ENCODE results near the gene DOCK3.
A peak's percentile ranks its signal among the peaks of the same experiment; 100 is the strongest.
"Not testable (repeated sequence)": the region's sequence is repeated elsewhere in the genome, so short reads cannot be mapped to it uniquely, and the experiment has no call there.

The DOCK3 gene

GRCh38 chr3:50994537-50994936, 319.8 kb downstream of the DOCK3 start:
- DNase-seq: no peak

- DNase-seq: no peak
These were observed 320.5 kb downstream of the DOCK3 start for GRCh38 chr3:50995085-50995824.

- DNase-seq: no peak
These were observed 327.8 kb downstream of the DOCK3 start for GRCh38 chr3:51002495-51002894.

GRCh38 chr3:51004235-51004634, 329.5 kb downstream of the DOCK3 start:
- no peak for DNase-seq

GRCh38 chr3:51024121-51024520, 349.4 kb downstream of the DOCK3 start:
- no peak for DNase-seq

- DNase-seq: no peak
These were observed 350.3 kb downstream of the DOCK3 start for GRCh38 chr3:51024765-51025632.

GRCh38 chr3:51031666-51032065, 356.9 kb downstream of the DOCK3 start:
- no peak for DNase-seq

GRCh38 chr3:51035630-51036029, 360.9 kb downstream of the DOCK3 start:
- no peak for DNase-seq

GRCh38 chr3:51044982-51045381, 370.3 kb downstream of the DOCK3 start:
- DNase-seq: peak; percentile 33

GRCh38 chr3:51052562-51052961, 377.8 kb downstream of the DOCK3 start:
- DNase-seq: no peak

GRCh38 chr3:51057121-51057520, 382.4 kb downstream of the DOCK3 start:
- DNase-seq: no peak

GRCh38 chr3:51063053-51063452, 388.3 kb downstream of the DOCK3 start:
- DNase-seq: no peak

GRCh38 chr3:51075221-51075775, 400.6 kb downstream of the DOCK3 start:
- no peak for DNase-seq

- DNase-seq: no peak
These were observed 407.6 kb downstream of the DOCK3 start for GRCh38 chr3:51082363-51082762.

- no peak for DNase-seq
These were observed 408.8 kb downstream of the DOCK3 start for GRCh38 chr3:51083490-51083889.

GRCh38 chr3:51092141-51092540, 417.4 kb downstream of the DOCK3 start:
- not testable (repeated sequence) for DNase-seq

- not testable (repeated sequence) for DNase-seq
These were observed 420.1 kb downstream of the DOCK3 start for GRCh38 chr3:51094838-51095237.

GRCh38 chr3:51099794-51100535, 425.2 kb downstream of the DOCK3 start:
- peak; percentile 56 for DNase-seq

GRCh38 chr3:51100536-51100851, 425.8 kb downstream of the DOCK3 start:
- DNase-seq: no peak

GRCh38 chr3:51102396-51102795, 427.7 kb downstream of the DOCK3 start:
- no peak for DNase-seq

GRCh38 chr3:51106242-51106876, 431.6 kb downstream of the DOCK3 start:
- DNase-seq: no peak

- DNase-seq: no peak
These were observed 435.9 kb downstream of the DOCK3 start for GRCh38 chr3:51110586-51110985.

GRCh38 chr3:51122944-51123343, 448.2 kb downstream of the DOCK3 start:
- DNase-seq: no peak
